ENCODE results near the gene RAD51B.
A peak's percentile ranks its signal among the peaks of the same experiment; 100 is the strongest.
"Not testable (repeated sequence)": the region's sequence is repeated elsewhere in the genome, so short reads cannot be mapped to it uniquely, and the experiment has no call there.

The RAD51B gene

DNA sequence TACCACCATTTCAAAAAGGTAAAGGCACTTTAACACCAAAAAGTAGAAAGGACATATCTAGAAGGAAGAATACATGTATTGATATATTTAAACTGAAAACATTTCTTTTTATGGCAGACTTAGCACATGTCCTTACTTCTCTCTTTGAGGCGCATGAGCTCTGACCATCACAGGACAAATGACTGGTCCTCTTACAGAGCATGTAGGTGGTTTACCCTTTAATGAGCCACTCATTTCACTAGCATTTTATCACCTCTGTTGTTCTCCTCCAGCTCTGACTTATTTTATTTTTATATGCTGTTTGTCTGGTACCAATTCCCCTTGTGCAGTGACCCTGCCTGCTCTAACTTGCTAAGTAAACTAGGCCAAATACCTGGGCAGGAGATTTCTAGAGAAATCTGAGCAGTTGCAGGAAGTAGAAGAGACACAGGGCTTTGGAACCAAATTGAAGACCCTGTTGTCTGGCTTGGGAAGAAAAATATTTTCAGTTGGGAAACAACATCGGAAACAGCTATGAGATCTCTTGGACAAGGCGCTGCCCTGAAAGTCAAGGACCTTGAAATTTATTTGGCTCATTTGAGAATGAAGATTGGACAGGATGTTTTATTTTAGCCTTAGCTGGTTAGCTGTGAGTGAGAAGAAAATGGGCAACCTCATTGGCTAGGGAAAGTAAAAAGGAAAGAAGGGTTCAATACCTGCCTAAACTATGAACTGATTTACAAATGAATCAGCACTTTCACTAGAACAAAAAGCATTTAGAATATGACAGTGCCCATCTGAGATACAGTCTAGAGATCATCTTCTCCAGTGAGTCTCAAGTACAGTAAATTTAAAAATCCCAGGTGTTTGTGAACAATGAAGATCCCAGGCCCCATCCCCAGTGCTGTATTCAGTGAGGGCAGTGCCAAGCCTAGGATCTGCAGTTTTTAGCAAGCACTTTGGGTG, 598.9 kb downstream of the RAD51B start:
- no peaks in the 10 kb centered on the region for H3K9me3 ChIP-seq (ENCODE audit: low read depth, low read length)
- H3K4me3 ChIP-seq, result no peak overlapping the region
- no peak overlapping the region for H3K27ac ChIP-seq
- no peaks in the 10 kb centered on the region for H3K36me3 ChIP-seq (ENCODE audit: insufficient read depth, low read length)
- TF ChIP-seq FOXP2 (optimal IDR thresholded peaks at IDR 0.05; ENCODE audit: control extremely low read depth, extremely low read length, insufficient read depth) (no peak), EZH2 (IDR thresholded peaks at IDR 0.05) (no peak), POLR2AphosphoS5 (IDR thresholded peaks at IDR 0.05; ENCODE audit: borderline replicate concordance, low read depth, low read length) (no peak)
- no peak for DNase-seq (ENCODE audit: low read depth, low spot score)
- H3K9ac ChIP-seq (ENCODE audit: insufficient read length), result no peak overlapping the region

DNA sequence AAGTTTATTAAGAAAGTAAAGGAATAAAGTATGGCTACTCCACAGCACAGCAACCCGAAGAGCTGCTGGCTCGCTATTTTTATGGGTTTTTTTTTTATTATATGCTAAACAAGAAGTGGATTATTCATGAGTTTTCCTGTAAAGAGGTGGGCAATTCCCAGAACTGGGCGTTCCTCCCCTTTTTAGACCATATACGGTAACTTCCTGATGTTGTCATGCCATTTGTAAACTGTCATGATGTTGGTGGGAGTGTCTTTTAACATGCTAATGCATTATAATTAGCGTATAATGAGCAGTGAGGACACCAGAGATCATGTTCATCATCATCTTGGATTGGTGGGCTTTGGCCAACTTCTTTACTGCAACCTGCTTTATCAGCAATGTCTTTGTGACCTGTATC, 600.8 kb downstream of the RAD51B start:
- no peak for DNase-seq (ENCODE audit: low read depth, low spot score)
- no peak overlapping the region for H3K27ac ChIP-seq
- H3K4me3 ChIP-seq, result no peak overlapping the region
- no peaks in the 10 kb centered on the region for H3K9me3 ChIP-seq (ENCODE audit: low read depth, low read length)
- H3K9ac ChIP-seq (ENCODE audit: insufficient read length), result no peak overlapping the region
- H3K36me3 ChIP-seq (ENCODE audit: insufficient read depth, low read length), result no peaks in the 10 kb centered on the region
- no peak for TF ChIP-seq FOXP2 (optimal IDR thresholded peaks at IDR 0.05; ENCODE audit: control extremely low read depth, extremely low read length, insufficient read depth)
- no peak for TF ChIP-seq POLR2AphosphoS5 (IDR thresholded peaks at IDR 0.05; ENCODE audit: borderline replicate concordance, low read depth, low read length)
- no peak for TF ChIP-seq EZH2 (IDR thresholded peaks at IDR 0.05)

- DNase-seq (ENCODE audit: low read depth, low spot score), result no peak
- Histone ChIP-seq H3K4me3 (no peak overlapping the region), H3K36me3 (ENCODE audit: insufficient read depth, low read length) (no peaks in the 10 kb centered on the region), H3K9me3 (ENCODE audit: low read depth, low read length) (no peaks in the 10 kb centered on the region), H3K27ac (no peak overlapping the region), H3K9ac (ENCODE audit: insufficient read length) (no peak overlapping the region)
- no peak for TF ChIP-seq EZH2 (IDR thresholded peaks at IDR 0.05)
- TF ChIP-seq POLR2AphosphoS5 (IDR thresholded peaks at IDR 0.05; ENCODE audit: borderline replicate concordance, low read depth, low read length), result no peak
- TF ChIP-seq FOXP2 (optimal IDR thresholded peaks at IDR 0.05; ENCODE audit: control extremely low read depth, extremely low read length, insufficient read depth), result no peak
Measured at GRCh38 chr14:68421116-68421515, 601.5 kb downstream of the RAD51B start.

GRCh38 chr14:68423686-68424085, 604.1 kb downstream of the RAD51B start:
- no peak overlapping the region for H3K27ac ChIP-seq
- no peak overlapping the region for H3K9ac ChIP-seq (ENCODE audit: insufficient read length)
- H3K36me3 ChIP-seq (ENCODE audit: insufficient read depth, low read length), result no peaks in the 10 kb centered on the region
- H3K4me3 ChIP-seq, result no peak overlapping the region
- no peaks in the 10 kb centered on the region for H3K9me3 ChIP-seq (ENCODE audit: low read depth, low read length)
- no peak for TF ChIP-seq FOXP2 (optimal IDR thresholded peaks at IDR 0.05; ENCODE audit: control extremely low read depth, extremely low read length, insufficient read depth)
- TF ChIP-seq EZH2 (IDR thresholded peaks at IDR 0.05), result no peak
- no peak for TF ChIP-seq POLR2AphosphoS5 (IDR thresholded peaks at IDR 0.05; ENCODE audit: borderline replicate concordance, low read depth, low read length)
- DNase-seq (ENCODE audit: low read depth, low spot score), result no peak

- Histone ChIP-seq H3K9ac (ENCODE audit: insufficient read length) (no peak overlapping the region), H3K36me3 (ENCODE audit: insufficient read depth, low read length) (no peaks in the 10 kb centered on the region), H3K9me3 (ENCODE audit: low read depth, low read length) (no peaks in the 10 kb centered on the region), H3K27ac (no peak overlapping the region), H3K4me3 (no peak overlapping the region)
- TF ChIP-seq EZH2 (IDR thresholded peaks at IDR 0.05) (no peak), FOXP2 (optimal IDR thresholded peaks at IDR 0.05; ENCODE audit: control extremely low read depth, extremely low read length, insufficient read depth) (no peak)
- DNase-seq (ENCODE audit: low read depth, low spot score), result no peak
Measured at GRCh38 chr14:68424443-68425172, 605.0 kb downstream of the RAD51B start.

DNA sequence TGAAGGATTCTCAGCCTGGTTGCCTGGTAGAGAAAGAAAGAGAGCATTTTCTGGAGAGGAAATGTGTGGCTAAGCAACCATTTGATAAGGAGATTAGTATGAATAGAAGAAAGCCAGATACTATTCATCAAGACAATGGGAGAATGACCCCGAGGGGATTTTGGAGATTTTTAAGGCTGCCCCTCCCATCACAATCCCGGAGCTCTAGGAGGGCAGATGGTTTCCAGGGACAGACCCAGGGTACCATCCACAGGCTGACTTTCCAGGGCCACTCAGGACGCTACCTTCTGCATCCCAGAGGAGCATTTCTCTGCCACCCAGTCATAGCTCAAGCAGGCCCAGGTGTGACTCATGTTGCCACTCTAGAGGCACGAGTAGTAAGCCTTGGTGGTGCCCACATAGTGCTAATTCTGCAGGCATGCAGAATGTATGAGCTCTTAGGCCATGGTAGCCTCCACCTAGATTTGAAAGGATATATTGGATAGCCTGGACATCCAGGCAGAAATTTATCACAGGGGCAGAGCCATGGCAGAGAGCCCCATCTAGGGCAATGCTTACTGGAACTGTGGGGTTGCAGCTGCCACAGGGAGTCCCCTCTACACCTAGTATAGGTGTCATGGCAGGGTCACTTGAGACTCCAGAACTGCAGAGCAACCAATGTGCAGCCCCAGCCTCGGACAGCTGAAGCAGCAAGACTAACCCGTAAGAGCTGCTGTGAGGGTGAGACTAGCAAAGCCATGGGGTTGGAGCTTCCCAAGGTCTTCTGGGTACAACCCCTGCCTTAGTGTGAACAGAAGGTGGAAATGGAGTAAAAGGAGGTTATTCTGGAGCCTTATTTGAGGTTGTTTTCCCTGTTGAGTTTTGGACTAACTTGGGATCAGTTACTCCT, 607.3 kb downstream of the RAD51B start:
- H3K36me3 ChIP-seq (ENCODE audit: insufficient read depth, low read length), result no peaks in the 10 kb centered on the region
- no peaks in the 10 kb centered on the region for H3K9me3 ChIP-seq (ENCODE audit: low read depth, low read length)
- no peak for TF ChIP-seq POLR2AphosphoS5 (IDR thresholded peaks at IDR 0.05; ENCODE audit: borderline replicate concordance, low read depth, low read length)
- no peak for TF ChIP-seq FOXP2 (optimal IDR thresholded peaks at IDR 0.05; ENCODE audit: control extremely low read depth, extremely low read length, insufficient read depth)
- TF ChIP-seq EZH2 (IDR thresholded peaks at IDR 0.05), result no peak
- no peak overlapping the region for H3K9ac ChIP-seq (ENCODE audit: insufficient read length)
- no peak overlapping the region for H3K4me3 ChIP-seq
- peak overlapping the region; percentile 38; the same call in 1 of the 2 replicates for H3K27ac ChIP-seq
- no peak for DNase-seq (ENCODE audit: low read depth, low spot score)

GRCh38 chr14:68427550-68427890, 607.9 kb downstream of the RAD51B start:
- H3K36me3 ChIP-seq (ENCODE audit: insufficient read depth, low read length), result no peaks in the 10 kb centered on the region
- TF ChIP-seq POLR2AphosphoS5 (IDR thresholded peaks at IDR 0.05; ENCODE audit: borderline replicate concordance, low read depth, low read length) (no peak), EZH2 (IDR thresholded peaks at IDR 0.05) (no peak), FOXP2 (optimal IDR thresholded peaks at IDR 0.05; ENCODE audit: control extremely low read depth, extremely low read length, insufficient read depth) (no peak)
- DNase-seq (ENCODE audit: low read depth, low spot score), result no peak

DNA sequence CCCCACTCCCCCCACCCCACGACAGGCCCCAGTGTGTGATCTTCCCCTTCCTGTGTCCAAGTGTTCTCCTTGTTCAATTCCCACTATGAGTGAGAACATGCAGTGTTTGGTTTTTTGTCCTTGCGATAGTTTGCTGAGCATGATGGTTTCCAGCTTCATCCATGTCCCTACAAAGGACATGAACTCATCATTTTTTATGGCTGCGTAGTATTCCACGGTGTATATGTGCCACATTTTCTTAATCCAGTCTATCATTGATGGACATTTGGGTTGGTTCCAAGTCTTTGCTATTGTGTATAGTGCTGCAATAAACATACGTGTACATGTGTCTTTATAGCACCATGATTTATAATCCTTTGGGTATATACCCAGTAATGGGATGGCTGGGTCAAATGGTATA, 609.3 kb downstream of the RAD51B start:
- H3K4me3 ChIP-seq; H3K9ac ChIP-seq (ENCODE audit: insufficient read length); DNase-seq (ENCODE audit: low read depth, low spot score); H3K27ac ChIP-seq; H3K36me3 ChIP-seq (ENCODE audit: insufficient read depth, low read length); H3K9me3 ChIP-seq (ENCODE audit: low read depth, low read length): not testable (repeated sequence)

More at GRCh38 chr14:68427550-68427890, 607.9 kb downstream of the RAD51B start:
- Histone ChIP-seq H3K9me3 (ENCODE audit: low read depth, low read length) (no peaks in the 10 kb centered on the region), H3K27ac (peak overlapping the region; percentile 49), H3K4me3 (no peak overlapping the region), H3K9ac (ENCODE audit: insufficient read length) (no peak overlapping the region)

DNA sequence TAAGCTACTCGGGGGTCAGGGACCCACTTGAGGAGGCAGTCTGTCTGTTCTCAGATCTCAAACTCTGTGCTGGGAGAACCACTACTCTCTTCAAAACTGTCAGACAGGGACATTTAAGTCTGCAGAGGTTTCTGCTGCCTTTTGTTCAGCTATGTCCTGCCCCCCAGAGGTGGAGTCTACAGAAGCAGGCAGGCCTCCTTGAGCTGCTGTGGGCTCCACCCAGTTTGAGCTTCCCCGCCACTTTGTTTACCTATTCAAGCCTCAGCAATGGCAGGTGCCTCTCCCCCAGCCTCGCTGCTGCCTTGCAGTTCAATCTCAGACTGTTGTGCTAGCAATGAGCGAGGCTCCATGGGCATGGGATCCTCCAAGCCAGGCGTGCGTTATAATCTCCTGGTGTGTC, 614.6 kb downstream of the RAD51B start:
- not testable (repeated sequence) for H3K9me3 ChIP-seq (ENCODE audit: low read depth, low read length); H3K4me3 ChIP-seq; H3K27ac ChIP-seq; H3K36me3 ChIP-seq (ENCODE audit: insufficient read depth, low read length); DNase-seq (ENCODE audit: low read depth, low spot score); H3K9ac ChIP-seq (ENCODE audit: insufficient read length)

- H3K9ac ChIP-seq (ENCODE audit: insufficient read length); H3K36me3 ChIP-seq (ENCODE audit: insufficient read depth, low read length); DNase-seq (ENCODE audit: low read depth, low spot score); H3K27ac ChIP-seq; H3K4me3 ChIP-seq; H3K9me3 ChIP-seq (ENCODE audit: low read depth, low read length): not testable (repeated sequence)
Measured at GRCh38 chr14:68435631-68436030, 616.1 kb downstream of the RAD51B start.
